Uterus (tissue), 4 donors: ENCODE results near the gene CD200R1L. TPM values are rescaled to one million over a fixed set of nuclear protein-coding genes. Genes with fewer than 3 reads are reported as not detected.

Experiments used
- DNase-seq, 2 donors: peaks; one replicate each; pipeline ENCODE4 v3.0.0-alpha.2; 2019 to 2020
- H3K27ac ChIP-seq, 2 donors: fragments of 200-600 bp; sonication (generic); 1 replicate in 1 of 2; 2 replicates in 1 of 2; pipeline ENCODE4 v1.5.1; 2016 to 2018
- H3K27me3 ChIP-seq, 2 donors: fragments of 200-600 bp; sonication (generic); one replicate each; pipeline ENCODE4 v1.5.1; 2018 to 2019; ENCODE audit warnings: control low read depth in 1 of 2
- H3K36me3 ChIP-seq, 2 donors: fragments of 200-600 bp; sonication (generic); one replicate each; pipeline ENCODE4 v1.5.1; 2019; ENCODE audit warnings: control low read depth in 1 of 2
- H3K4me1 ChIP-seq, 2 donors: fragments of 200-600 bp; sonication (generic); one replicate each; pipeline ENCODE4 v1.5.1; 2018 to 2019; ENCODE audit warnings: control low read depth in 1 of 2
- H3K4me3 ChIP-seq, 2 donors: fragments of 200-600 bp; sonication (generic); 1 replicate in 1 of 2; 2 replicates in 1 of 2; pipeline ENCODE4 v1.5.1; 2018 to 2019; ENCODE audit warnings: mild to moderate bottlenecking in 1 of 2
- H3K9me3 ChIP-seq, 2 donors: fragments of 200-600 bp; sonication (generic); one replicate each; pipeline ENCODE4 v1.5.1; 2019; ENCODE audit warnings: control low read depth in 1 of 2
- CTCF ChIP-seq, 4 experiments: fragments of 200-600 bp in 2 of 4; fragments of 450-650 bp in 2 of 4; sonication (generic) in 2 of 4; IDR thresholded peaks; one replicate each; pipeline ENCODE4 v1.5.1; 2016 to 2019; ENCODE audit warnings: antibody characterized with exemption in 4 of 4, mild to moderate bottlenecking in 2 of 4, moderate library complexity in 1 of 4
- POLR2A ChIP-seq, 2 donors: fragments of 450-650 bp; IDR thresholded peaks; one replicate each; pipeline ENCODE4 v1.6.1; 2016; ENCODE audit warnings: antibody characterized with exemption in 2 of 2, mild to moderate bottlenecking in 1 of 2, moderate library complexity in 1 of 2
- intact Hi-C: fragments of 100-400 bp; cut with DNase I; formaldehyde crosslinking; loops from one replicate; pipeline ENCODE4 v1.15.1; 2023; ENCODE audit warnings: low total_unique reads
- total RNA-seq, 4 donors: library from RNA; depleted of rRNA in 3 of 4; stranded (reverse); fragments of >200 nt in 3 of 4; gene quantifications; one replicate each; pipeline versions ENCODE4 v1.1.0 to v1.2.4, GENCODE V29; 2014 to 2023
- donor health status: DM: yes; HTN: yes; CAD: no.

CD200R1L gene
- total RNA-seq, 4 donors from 2014 or later: not detected

DNA sequence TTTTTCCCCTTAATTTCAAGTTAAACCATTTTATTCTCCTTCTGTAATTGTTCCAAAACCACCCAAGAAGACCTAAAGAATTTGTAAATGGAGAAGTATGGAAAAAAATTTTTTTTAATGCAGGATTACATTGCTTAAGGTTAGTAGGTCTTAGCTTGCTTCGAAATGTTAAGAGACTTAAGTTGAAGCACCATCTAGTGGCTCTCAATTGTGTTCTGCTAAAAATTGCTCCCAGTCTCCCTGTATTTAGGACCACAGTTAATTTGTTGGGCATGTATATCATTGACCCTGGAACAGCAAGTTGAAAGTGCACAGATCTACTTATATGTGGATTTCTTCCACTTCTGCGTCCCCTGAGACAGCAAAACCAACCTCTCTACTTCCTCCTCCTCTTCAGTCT is 32.4 kb downstream of the CD200R1L start:
- Histone ChIP-seq H3K27me3 (no peaks in the 10 kb centered on the region), H3K9me3 (no peaks in the 10 kb centered on the region), H3K4me1 (peaks cover 0 to 4% of the 10 kb centered on the region in 2 donors), H3K27ac (peak overlapping the region; percentile 68 to 82), H3K36me3 (no peaks in the 10 kb centered on the region), H3K4me3 (no peak overlapping the region)
- no peak for TF ChIP-seq POLR2A (IDR thresholded peaks at IDR 0.05)
- peak; percentile 50 to 73 (median 59) for TF ChIP-seq CTCF (IDR thresholded peaks at IDR 0.05)
- intact Hi-C loops: loop anchor here (5.0 kb wide), 1 partner anchor 172 kb away; the partner anchor contains the start of gene CCDC80
- DNase-seq: peak in 1 of 2 donors; percentile 25

DNA sequence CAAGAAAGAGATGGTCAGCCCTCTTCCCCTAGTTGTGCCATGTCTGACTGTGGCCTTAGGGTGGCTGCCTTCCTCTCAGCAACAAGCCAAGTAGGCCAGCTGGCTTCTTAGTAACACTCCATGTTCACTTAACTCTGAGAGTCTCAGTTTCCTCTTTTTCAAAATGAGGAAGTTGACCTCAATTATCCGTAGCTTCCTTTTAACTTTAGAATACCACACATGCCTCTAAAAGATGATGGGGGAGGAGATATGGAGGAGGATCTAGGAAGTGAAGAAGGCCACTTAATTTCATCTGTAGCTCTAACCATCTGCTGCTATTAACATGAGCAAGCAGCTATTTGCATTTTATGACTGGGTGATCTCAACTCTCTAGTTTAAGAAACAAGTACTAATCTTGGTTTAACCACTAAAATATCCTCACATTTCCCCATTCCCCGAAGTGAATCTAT is 32.9 kb downstream of the CD200R1L start:
- no peaks in the 10 kb centered on the region for H3K27me3 ChIP-seq
- no peak overlapping the region for H3K4me3 ChIP-seq
- no peaks in the 10 kb centered on the region for H3K9me3 ChIP-seq
- H3K4me1 ChIP-seq: peaks cover 0 to 4% of the 10 kb centered on the region in 2 donors
- DNase-seq: no peak
- peak overlapping the region; percentile 68 to 82 for H3K27ac ChIP-seq
- H3K36me3 ChIP-seq: no peaks in the 10 kb centered on the region
- intact Hi-C loops: loop anchor here (5.0 kb wide), 1 partner anchor 171 kb away; the partner anchor contains the start of gene CCDC80
- TF ChIP-seq POLR2A (IDR thresholded peaks at IDR 0.05) (no peak), CTCF (IDR thresholded peaks at IDR 0.05) (no peak)

DNA sequence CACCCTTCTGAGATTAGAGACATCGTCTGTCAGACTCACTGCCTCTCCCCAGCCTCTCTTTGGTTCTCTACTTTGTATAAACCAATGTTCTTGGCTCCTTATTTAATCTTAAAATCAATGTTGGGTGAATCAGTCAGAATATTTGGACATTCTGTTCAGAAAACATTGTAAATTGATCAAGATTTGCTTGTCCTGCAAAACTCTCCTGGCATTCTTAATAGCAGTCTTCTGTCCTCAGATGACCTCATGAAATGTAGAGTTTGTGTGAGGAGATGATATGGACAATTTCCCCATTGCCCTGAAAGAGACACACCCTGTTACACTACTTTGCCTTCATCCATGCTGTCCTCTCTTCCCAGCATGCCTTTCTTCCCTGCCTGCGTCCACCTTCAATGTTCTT is 33.6 kb downstream of the CD200R1L start:
- intact Hi-C loops: loop anchor here (5.0 kb wide), 1 partner anchor 171 kb away; the partner anchor contains the start of gene CCDC80
- Histone ChIP-seq H3K4me3 (no peak overlapping the region), H3K27me3 (no peaks in the 10 kb centered on the region), H3K36me3 (no peaks in the 10 kb centered on the region), H3K9me3 (no peaks in the 10 kb centered on the region), H3K27ac (peak overlapping the region; percentile 68 to 82), H3K4me1 (peaks cover 0 to 4% of the 10 kb centered on the region in 2 donors)
- no peak for TF ChIP-seq CTCF (IDR thresholded peaks at IDR 0.05)
- TF ChIP-seq POLR2A (IDR thresholded peaks at IDR 0.05): no peak
- DNase-seq: no peak

DNA sequence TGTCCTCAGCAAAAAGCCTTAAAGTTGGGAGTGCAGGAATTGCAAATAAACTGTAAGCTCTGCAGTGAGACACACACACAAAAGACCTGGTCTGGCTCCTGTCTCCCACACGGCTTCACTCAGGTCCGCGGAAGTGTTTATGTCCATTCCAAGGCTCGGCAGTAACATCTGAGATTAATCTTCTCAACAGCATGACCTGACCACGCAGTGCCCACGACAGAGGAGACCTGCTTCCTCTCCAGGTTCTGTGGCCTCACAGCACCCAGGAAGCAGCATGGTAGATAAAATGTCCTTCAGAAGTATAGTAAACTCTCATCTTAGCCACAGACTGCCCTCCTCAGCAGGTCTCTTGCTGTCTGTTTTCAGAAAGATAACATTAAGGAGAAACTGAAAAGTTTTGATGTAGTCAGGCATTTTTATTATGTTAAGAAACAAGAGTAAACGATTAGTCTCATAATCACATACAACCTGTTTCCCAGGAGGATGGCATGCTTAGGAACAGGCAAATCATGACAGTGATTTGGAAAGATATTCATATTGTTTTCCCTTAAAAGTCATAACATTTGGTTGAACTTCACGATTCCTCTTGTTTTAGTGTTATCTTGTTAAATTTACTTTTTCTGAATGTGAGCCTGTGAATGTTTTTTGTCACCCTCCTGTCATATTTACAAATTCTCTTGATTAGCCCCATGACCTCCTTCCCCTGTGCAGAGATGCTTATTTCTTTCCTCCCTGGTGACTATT is 34.6 kb downstream of the CD200R1L start:
- no peak for TF ChIP-seq POLR2A (IDR thresholded peaks at IDR 0.05)
- TF ChIP-seq CTCF (IDR thresholded peaks at IDR 0.05): no peak
- Histone ChIP-seq H3K4me3 (no peak overlapping the region), H3K27me3 (no peaks in the 10 kb centered on the region), H3K4me1 (peaks cover 4 to 6% of the 10 kb centered on the region in 2 donors), H3K27ac (peak overlapping the region; percentile 68 to 82), H3K36me3 (no peaks in the 10 kb centered on the region), H3K9me3 (no peaks in the 10 kb centered on the region)
- peak; percentile 44 to 46 for DNase-seq
- intact Hi-C loops: loop anchor here (5.0 kb wide), 1 partner anchor 170 kb away; the partner anchor contains the start of gene CCDC80
